ENCODE measurements around the gene ANGPT4. TPM values are rescaled to one million over a fixed set of nuclear protein-coding genes. Genes with fewer than 3 reads are reported as not detected.

The ANGPT4 gene
- polyA plus RNA-seq, 12 donors: 0.04 to 0.17 (median 0.09) TPM; not detected in 4

GRCh38 chr20:942611-943010 lies 26.5 kb upstream of the ANGPT4 start:
- DNase-seq: no peak

GRCh38 chr20:940926-941325 lies 24.8 kb upstream of the ANGPT4 start:
- no peak for DNase-seq

- DNase-seq: no peak
Measured at GRCh38 chr20:939606-940005, 23.5 kb upstream of the ANGPT4 start.

GRCh38 chr20:934186-934840 lies 18.2 kb upstream of the ANGPT4 start:
- no peak for DNase-seq

GRCh38 chr20:933029-933428 lies 16.9 kb upstream of the ANGPT4 start:
- DNase-seq: no peak

- DNase-seq: no peak
Measured at GRCh38 chr20:931401-931800, 15.3 kb upstream of the ANGPT4 start.

GRCh38 chr20:926670-927069 lies 10.5 kb upstream of the ANGPT4 start:
- no peak for DNase-seq

- DNase-seq: no peak
Measured at GRCh38 chr20:925516-925915, 9.4 kb upstream of the ANGPT4 start.

- no peak for DNase-seq
Measured at GRCh38 chr20:924639-925038, 8.5 kb upstream of the ANGPT4 start.

GRCh38 chr20:922781-923180 lies 6.6 kb upstream of the ANGPT4 start:
- DNase-seq: no peak

- DNase-seq: no peak
Measured at GRCh38 chr20:921068-921467, 4.9 kb upstream of the ANGPT4 start.

- no peak for DNase-seq
Measured at GRCh38 chr20:920311-920710, 4.2 kb upstream of the ANGPT4 start.

GRCh38 chr20:919491-919916 lies 3.4 kb upstream of the ANGPT4 start:
- no peak for DNase-seq

- no peak for DNase-seq
Measured at GRCh38 chr20:917416-917815, 1.3 kb upstream of the ANGPT4 start.

GRCh38 chr20:916825-917224 lies 691 bp upstream of the ANGPT4 start:
- DNase-seq: no peak

- DNase-seq: no peak
Measured at GRCh38 chr20:914727-915498, 1.2 kb downstream of the ANGPT4 start.

- no peak for DNase-seq
Measured at GRCh38 chr20:913306-913849, 2.8 kb downstream of the ANGPT4 start.

GRCh38 chr20:911882-912600 lies 4.1 kb downstream of the ANGPT4 start:
- DNase-seq: no peak

- no peak for DNase-seq
Measured at GRCh38 chr20:910870-911770, 5.0 kb downstream of the ANGPT4 start.

- DNase-seq: no peak
Measured at GRCh38 chr20:910132-910869, 5.8 kb downstream of the ANGPT4 start.

- DNase-seq: no peak
Measured at GRCh38 chr20:909641-910040, 6.5 kb downstream of the ANGPT4 start.
